B cell (primary cell): Measurements from ENCODE around the gene INSR. TPM values are rescaled to one million over a fixed set of nuclear protein-coding genes. Genes with fewer than 3 reads are reported as not detected.

Experiments used
- ATAC-seq: fragments of 200-7000 bp; cut with Tn5 transposase; one replicate; pipeline ENCODE4 v1.10.0; 2021; ENCODE audit warnings: low read depth, mild to moderate bottlenecking, moderate number of reproducible peaks, moderate library complexity
- CTCF ChIA-PET: fragments of 350-600 bp; sonication (Branson Sonifier 250); formaldehyde crosslinking; loops from one replicate; lab custom pipeline; 2021; ENCODE audit warnings: antibody characterized with exemption, inconsistent platforms; lab: Charles Lee
- POLR2A ChIA-PET: fragments of 350-600 bp; sonication (Branson Sonifier 250); formaldehyde crosslinking; loops from one replicate; lab custom pipeline; 2021; ENCODE audit warnings: antibody characterized with exemption; lab: Charles Lee
- DNase-seq: peaks from one replicate; pipeline ENCODE4 v3.0.0; 2013
- H2AFZ ChIP-seq: 2 replicates; pipeline ENCODE4 v1.6.1; 2012; ENCODE audit warnings: mild to moderate bottlenecking, low read depth, low read length; ENCODE audit not compliant: insufficient read depth, poor library complexity, severe bottlenecking
- H3K27ac ChIP-seq, 2 donors: 1 replicate in 1 of 2; 2 replicates in 1 of 2; pipeline ENCODE4 v1.5.1; 2012 to 2013; ENCODE audit warnings: low read length in 2 of 2, mild to moderate bottlenecking in 2 of 2, moderate library complexity in 1 of 2
- H3K27me3 ChIP-seq, 4 experiments: fragments of 200-600 bp in 1 of 4; sonication (generic) in 1 of 4; replicated peaks in 1 of 4; 1 replicate in 2 of 4; 2 replicates in 2 of 4; pipeline versions ENCODE4 v1.6.1 to v1.7.0; 2013 to 2016; ENCODE audit warnings: low read length in 3 of 4, mild to moderate bottlenecking in 2 of 4, mixed read lengths in 1 of 4, moderate library complexity in 1 of 4; ENCODE audit not compliant: insufficient read depth in 4 of 4, control insufficient read depth in 3 of 4; ENCODE audit errors: control extremely low read depth in 1 of 4
- H3K36me3 ChIP-seq, 2 experiments: replicated peaks in 1 of 2; 1 replicate in 1 of 2; 2 replicates in 1 of 2; pipeline versions ENCODE4 v1.6.1 to v1.7.1; 2013; ENCODE audit warnings: low read length in 1 of 2; ENCODE audit not compliant: insufficient read depth in 2 of 2, control insufficient read depth in 1 of 2; ENCODE audit errors: control extremely low read depth in 1 of 2, extremely low read depth in 1 of 2
- H3K4me1 ChIP-seq, 2 donors: fragments of 200-600 bp in 1 of 2; sonication (generic) in 1 of 2; 1 replicate in 1 of 2; 2 replicates in 1 of 2; pipeline versions ENCODE4 v1.5.1 to v1.6.1; 2013 to 2017; ENCODE audit warnings: low read length in 2 of 2; ENCODE audit not compliant: control insufficient read depth in 2 of 2, insufficient read depth in 2 of 2
- H3K4me2 ChIP-seq: replicated peaks from 2 replicates; pipeline ENCODE3; 2012; ENCODE audit warnings: mild to moderate bottlenecking, low read depth, low read length; ENCODE audit not compliant: poor library complexity, severe bottlenecking
- H3K4me3 ChIP-seq, 5 experiments: fragments of 200-600 bp in 1 of 5; sonication (generic) in 1 of 5; 1 replicate in 3 of 5; 2 replicates in 2 of 5; pipeline versions ENCODE4 v1.5.1 to v1.7.0; 2011 to 2016; ENCODE audit warnings: low read length in 4 of 5, mild to moderate bottlenecking in 4 of 5, low read depth in 2 of 5, control low read depth in 1 of 5, moderate library complexity in 1 of 5; ENCODE audit not compliant: insufficient read depth in 1 of 5; ENCODE audit errors: control extremely low read depth in 1 of 5, extremely low read depth in 1 of 5
- H3K79me2 ChIP-seq: fragments of 200-600 bp; sonication (generic); one replicate; pipeline ENCODE4 v1.6.0; 2016; ENCODE audit warnings: low read length; ENCODE audit not compliant: control insufficient read depth, insufficient read depth
- H3K9ac ChIP-seq: fragments of 200-600 bp; sonication (generic); 2 replicates; pipeline ENCODE4 v1.6.1; 2017; ENCODE audit warnings: mild to moderate bottlenecking, low read length, moderate library complexity
- H3K9me3 ChIP-seq, 3 donors: one replicate each; pipeline versions ENCODE4 v1.6.1 to v1.7.1; 2013; ENCODE audit warnings: low read length in 2 of 3; ENCODE audit not compliant: control insufficient read depth in 2 of 3, insufficient read depth in 1 of 3; ENCODE audit errors: control extremely low read depth in 1 of 3
- H4K20me1 ChIP-seq: 2 replicates; pipeline ENCODE4 v1.6.0; 2012; ENCODE audit warnings: mild to moderate bottlenecking, low read length; ENCODE audit not compliant: insufficient read depth, control insufficient read depth, poor library complexity, severe bottlenecking
- H3K27ac Mint-ChIP-seq: one replicate; pipeline ENCODE4 v1.8.0; 2021; ENCODE audit warnings: mixed read lengths
- H3K27me3 Mint-ChIP-seq: one replicate; pipeline ENCODE4 v1.8.0; 2021; ENCODE audit warnings: mixed read lengths
- H3K4me1 Mint-ChIP-seq: one replicate; pipeline ENCODE4 v1.8.0; 2021; ENCODE audit warnings: mixed read lengths
- H3K4me3 Mint-ChIP-seq: one replicate; pipeline ENCODE4 v1.8.0; 2021; ENCODE audit warnings: mixed read lengths
- H3K9me3 Mint-ChIP-seq: one replicate; pipeline ENCODE4 v1.8.0; 2022; ENCODE audit warnings: mixed read lengths; ENCODE audit not compliant: insufficient read depth
- CTCF ChIP-seq: fragments of 200-600 bp; IDR thresholded peaks from one replicate; pipeline ENCODE4 v1.8.0; 2022; ENCODE audit warnings: antibody characterized with exemption, mild to moderate bottlenecking
- EZH2 ChIP-seq: IDR thresholded peaks from 2 replicates; pipeline ENCODE4 v1.6.1; 2012; ENCODE audit warnings: borderline replicate concordance, low read depth, mild to moderate bottlenecking, moderate library complexity, low read length; ENCODE audit not compliant: insufficient read depth, poor library complexity, severe bottlenecking
- WGBS: methylation state at CpG from one replicate; pipeline ENCODE4 v1.1.5; 2013; ENCODE audit warnings: missing lambda C conversion rate; ENCODE audit not compliant: insufficient coverage; 5-methylcytosine and 5-hydroxymethylcytosine counted together
- intact Hi-C: fragments of 100-400 bp; cut with micrococcal nuclease; formaldehyde crosslinking; loops from one replicate; pipeline ENCODE4 v1.10.0; 2022
- polyA plus RNA-seq: library from polyadenylated mRNA; depleted of rRNA; stranded (reverse); fragments of >200 nt; gene quantifications from 2 replicates; pipeline ENCODE4 v1.2.3, GENCODE V29; 2012
- total RNA-seq, 2 donors: library from RNA; stranded (reverse); fragments of 120-200 nt in 1 of 2; gene quantifications; 1 replicate in 1 of 2; 2 replicates in 1 of 2; pipeline versions ENCODE4 v1.2.3 to v1.2.4, GENCODE V29; 2013 to 2022

Gene INSR
- total and polyA plus RNA-seq, 2 donors (not counting 1 experiment from before 2014, with no cell fraction given) = 1.4 to 6.3 TPM

GRCh38 chr19:7140137-7140536 lies 154.1 kb downstream of the INSR start:
- intact Hi-C loops = no loop called here
- TF ChIP-seq CTCF = no peak
- TF ChIP-seq EZH2 = no peak
- Histone ChIP-seq H3K4me3 (no peak overlapping the region), H3K27me3 (no peaks in the 10 kb centered on the region), H2AFZ (no peak overlapping the region), H4K20me1 (no peaks in the 10 kb centered on the region), H3K4me2 (no peak overlapping the region), H3K9ac (no peak overlapping the region), H3K4me1 (no peaks in the 10 kb centered on the region), H3K27ac (no peak overlapping the region), H3K9me3 (peaks cover 0 to 9% (median 0%) of the 10 kb centered on the region in 3 donors), H3K36me3 (peaks cover 0 to 2% of the 10 kb centered on the region in 2 experiments), H3K79me2 (no peaks in the 10 kb centered on the region)
- ChIA-PET POLR2A (interaction anchor here (0.6 kb wide), 1 partner anchor 466 kb away, joined by 3 read pairs; no protein-coding TSS in a partner anchor), CTCF (interaction anchor here (0.6 to 2.8 kb wide), 2 partner anchors 9 to 271 kb away, joined by 3 to 9 read pairs; no protein-coding TSS in a partner anchor)
- WGBS = no CpG with 5 or more reads among the region's 2 CpGs
- ATAC-seq = no peak
- H3K27me3 Mint-ChIP-seq = peaks cover 3% of the 10 kb centered on the region
- DNase-seq = no peak
- H3K9me3 Mint-ChIP-seq = peaks cover 3% of the 10 kb centered on the region
- no peak overlapping the region for H3K27ac Mint-ChIP-seq
- H3K4me3 Mint-ChIP-seq = no peak overlapping the region
- no peaks in the 10 kb centered on the region for H3K4me1 Mint-ChIP-seq

- Histone ChIP-seq H3K9me3 (peaks cover 0 to 9% (median 0%) of the 10 kb centered on the region in 3 donors), H3K36me3 (peaks cover 0 to 2% of the 10 kb centered on the region in 2 experiments), H3K79me2 (no peaks in the 10 kb centered on the region), H2AFZ (no peak overlapping the region), H3K4me1 (no peaks in the 10 kb centered on the region), H3K4me2 (no peak overlapping the region), H3K9ac (no peak overlapping the region), H3K4me3 (no peak overlapping the region), H4K20me1 (no peaks in the 10 kb centered on the region), H3K27me3 (no peaks in the 10 kb centered on the region), H3K27ac (no peak overlapping the region)
- intact Hi-C loops = no loop called here
- H3K4me3 Mint-ChIP-seq = no peak overlapping the region
- DNase-seq = no peak
- no CpG with 5 or more reads among the region's 1 CpG for WGBS
- TF ChIP-seq CTCF = no peak
- TF ChIP-seq EZH2 = no peak
- ChIA-PET CTCF (interaction anchor here (0.5 to 2.8 kb wide), 4 partner anchors 9 to 202 kb away, joined by 3 to 9 read pairs (median 3); no protein-coding TSS in a partner anchor), POLR2A (no interaction called here)
- H3K9me3 Mint-ChIP-seq = peaks cover 3% of the 10 kb centered on the region
- peaks cover 3% of the 10 kb centered on the region for H3K27me3 Mint-ChIP-seq
- ATAC-seq = no peak
- H3K4me1 Mint-ChIP-seq = no peaks in the 10 kb centered on the region
- H3K27ac Mint-ChIP-seq = no peak overlapping the region
These were observed 155.1 kb downstream of the INSR start for GRCh38 chr19:7139095-7139494.
